GM12875 (cell line): ENCODE data around the gene CENPI.

Source experiments
- H3K4me3 ChIP-seq: one replicate; pipeline ENCODE4 v1.5.1; 2011; ENCODE audit warnings: low read depth, low read length, control low read depth
- CTCF ChIP-seq: IDR thresholded peaks from 2 replicates; pipeline ENCODE4 v1.5.1; 2011; ENCODE audit warnings: low read depth, mild to moderate bottlenecking, control low read depth, inconsistent platforms, low read length, moderate library complexity, borderline replicate concordance; ENCODE audit not compliant: insufficient read depth

The CENPI gene

GRCh38 chrX:101078716-101079598, 19.0 kb upstream of the CENPI start, which contains the start of gene TMEM35A:
Gene TMEM35A (plus strand): TSS chrX:101078879. CDS start chrX:101079003, 124 bp downstream.
- no peak within 1 kb of the TSS for H3K4me3 ChIP-seq
- TF ChIP-seq CTCF, result no peak

GRCh38 chrX:101079736-101080270, 18.2 kb upstream of the CENPI start:
- no peak for TF ChIP-seq CTCF
- no peak overlapping the region for H3K4me3 ChIP-seq

- no peak overlapping the region for H3K4me3 ChIP-seq
- TF ChIP-seq CTCF, result no peak
These were observed 17.5 kb upstream of the CENPI start for GRCh38 chrX:101080326-101081124.

- no peak for TF ChIP-seq CTCF
- no peak overlapping the region for H3K4me3 ChIP-seq
These were observed 16.8 kb upstream of the CENPI start for GRCh38 chrX:101081231-101081630.

GRCh38 chrX:101091817-101092216, 6.2 kb upstream of the CENPI start:
- no peak for TF ChIP-seq CTCF
- no peak overlapping the region for H3K4me3 ChIP-seq

GRCh38 chrX:101108284-101108683, 10.3 kb downstream of the CENPI start:
- H3K4me3 ChIP-seq, result no peak overlapping the region

More at GRCh38 chrX:101108284-101108683, 10.3 kb downstream of the CENPI start:
- no peak for TF ChIP-seq CTCF
